HG03135 (cell line): ENCODE data around the gene PYGL.

Experiments used
- ATAC-seq: cut with Tn5 transposase; IDR thresholded peaks from one replicate; pipeline ENCODE4 v1.9.1; 2021; ENCODE audit warnings: mild to moderate bottlenecking, moderate library complexity; ENCODE audit not compliant: unreplicated experiment

The PYGL gene

GRCh38 chr14:50882932-50883826 is 61.1 kb downstream of the PYGL start:
- ATAC-seq = no peak

GRCh38 chr14:50875359-50876070 is 68.8 kb downstream of the PYGL start:
- peak; percentile 90 for ATAC-seq

- no peak for ATAC-seq
These were observed 69.5 kb downstream of the PYGL start for GRCh38 chr14:50874757-50875156.

GRCh38 chr14:50871914-50872732 is 72.2 kb downstream of the PYGL start, which contains the start of gene ABHD12B:
Gene ABHD12B (plus strand): TSS chr14:50872053. CDS start chr14:50872175, 122 bp downstream.
- ATAC-seq = no peak

GRCh38 chr14:50871228-50871627 is 73.1 kb downstream of the PYGL start:
- no peak for ATAC-seq

- ATAC-seq = no peak
These were observed 78.7 kb downstream of the PYGL start for GRCh38 chr14:50865391-50866076.

GRCh38 chr14:50864946-50865345 is 79.3 kb downstream of the PYGL start:
- no peak for ATAC-seq

- ATAC-seq = no peak
These were observed 80.0 kb downstream of the PYGL start for GRCh38 chr14:50864237-50864636.

- no peak for ATAC-seq
These were observed 82.2 kb downstream of the PYGL start for GRCh38 chr14:50862036-50862570.

- ATAC-seq = no peak
These were observed 83.7 kb downstream of the PYGL start for GRCh38 chr14:50860478-50861086.

- no peak for ATAC-seq
These were observed 85.0 kb downstream of the PYGL start for GRCh38 chr14:50859296-50859624.

GRCh38 chr14:50856660-50857059 is 87.6 kb downstream of the PYGL start:
- no peak for ATAC-seq

GRCh38 chr14:50855558-50855957 is 88.7 kb downstream of the PYGL start:
- ATAC-seq = no peak
